Gastrocnemius medialis (tissue), 4 donors: ENCODE data around the gene RIMS4. TPM values are rescaled to one million over a fixed set of nuclear protein-coding genes. Genes with fewer than 3 reads are reported as not detected.
A peak's percentile ranks its signal among the peaks of the same experiment; 100 is the strongest.

ENCODE experiments used
- ATAC-seq, 2 donors: fragments of 150-250 bp; one replicate each; pipeline ENCODE4 v1.9.1; 2016
- DNase-seq, 2 donors: peaks; one replicate each; pipeline ENCODE4 v3.0.0-alpha.2; 2019
- H3K27ac ChIP-seq, 4 donors: fragments of 200-600 bp; sonication (generic); 1 replicate in 1 of 4; 2 replicates in 3 of 4; pipeline ENCODE4 v1.5.1; 2016 to 2018; ENCODE audit warnings: mild to moderate bottlenecking in 2 of 4, moderate library complexity in 1 of 4
- H3K27me3 ChIP-seq, 3 donors: fragments of 200-600 bp; sonication (generic) in 2 of 3; 1 replicate in 1 of 3; 2 replicates in 2 of 3; pipeline versions ENCODE4 v1.5.1 to v1.6.0; 2016 to 2019; ENCODE audit warnings: mild to moderate bottlenecking in 1 of 3, moderate library complexity in 1 of 3
- H3K36me3 ChIP-seq, 2 donors: fragments of 200-600 bp; sonication (generic) in 1 of 2; one replicate each; pipeline ENCODE4 v1.5.1; 2017 to 2018
- H3K4me1 ChIP-seq, 2 donors: fragments of 200-600 bp; sonication (generic) in 1 of 2; one replicate each; pipeline ENCODE4 v1.5.1; 2016 to 2017; ENCODE audit warnings: mild to moderate bottlenecking in 2 of 2
- H3K4me3 ChIP-seq, 4 donors: fragments of 200-600 bp; sonication (generic) in 3 of 4; 1 replicate in 1 of 4; 2 replicates in 3 of 4; pipeline ENCODE4 v1.5.1; 2016 to 2019; ENCODE audit warnings: mild to moderate bottlenecking in 2 of 4
- H3K9me3 ChIP-seq, 3 donors: fragments of 200-600 bp; sonication (generic) in 2 of 3; 1 replicate in 1 of 3; 2 replicates in 2 of 3; pipeline ENCODE4 v1.5.1; 2016 to 2019
- POLR2A ChIP-seq, 2 donors: fragments of 450-650 bp; IDR thresholded peaks; one replicate each; pipeline ENCODE4 v1.6.1; 2017; ENCODE audit warnings: antibody characterized with exemption in 2 of 2, mild to moderate bottlenecking in 2 of 2, moderate library complexity in 2 of 2
- in situ Hi-C, 4 donors: fragments of 200-750 bp; cut with MboI; loops; one replicate each; pipeline versions ENCODE4 v1.15.0 to v1.8.0; 2017; ENCODE audit warnings: low sequenced_read_pairs in 4 of 4
- intact Hi-C: fragments of 100-400 bp; cut with DNase I; formaldehyde crosslinking; loops from one replicate; pipeline ENCODE4 v1.15.1; 2023; ENCODE audit warnings: low total_unique reads
- total RNA-seq, 4 donors: library from RNA; depleted of rRNA; stranded (reverse); fragments of >200 nt; gene quantifications; one replicate each; pipeline versions ENCODE4 v1.1.0 to v1.2.3, GENCODE V29; 2016
- TF ChIP-seq, protein P1 (sequence below), 5 experiments: fragments of 450-650 bp in 3 of 5; fragments of 200-600 bp in 2 of 5; sonication (generic) in 2 of 5; IDR thresholded peaks in 4 of 5; conservative IDR thresholded peaks in 1 of 5; 1 replicate in 4 of 5; 2 replicates in 1 of 5; pipeline ENCODE4 v1.5.1; 2016 to 2019; ENCODE audit warnings: antibody characterized with exemption in 5 of 5, mild to moderate bottlenecking in 3 of 5, moderate library complexity in 3 of 5

Gene RIMS4
- total RNA-seq, 4 donors from 2014 or later: 0.13 to 0.41 TPM; not detected in 2

DNA sequence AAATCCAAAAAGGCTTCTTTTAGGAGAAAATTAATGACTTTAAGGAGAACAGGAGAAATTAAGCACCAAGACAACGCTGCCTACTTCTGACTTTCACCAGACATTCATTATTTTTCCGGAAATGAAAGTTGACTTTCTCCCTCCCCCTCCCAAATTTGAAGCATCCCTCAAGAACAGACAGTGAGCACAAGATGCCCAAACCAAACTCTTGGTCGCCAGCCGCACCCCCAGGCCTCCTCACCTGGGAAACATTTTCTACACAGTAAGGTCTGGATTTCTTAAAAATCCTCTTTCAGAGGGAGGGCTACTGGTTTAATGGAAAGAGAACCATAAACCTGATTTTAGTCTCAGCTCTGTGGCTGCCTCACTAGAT, 2.7 kb downstream of the RIMS4 start:
- H3K27me3 ChIP-seq: peaks cover 11 to 28% (median 15%) of the 10 kb centered on the region in 3 donors
- in situ Hi-C loops (no loop called here), intact Hi-C loops (no loop called here)
- DNase-seq: no peak
- ATAC-seq: no peak
- no peak for TF ChIP-seq POLR2A (IDR thresholded peaks at IDR 0.05)
- TF ChIP-seq, protein P1, sequence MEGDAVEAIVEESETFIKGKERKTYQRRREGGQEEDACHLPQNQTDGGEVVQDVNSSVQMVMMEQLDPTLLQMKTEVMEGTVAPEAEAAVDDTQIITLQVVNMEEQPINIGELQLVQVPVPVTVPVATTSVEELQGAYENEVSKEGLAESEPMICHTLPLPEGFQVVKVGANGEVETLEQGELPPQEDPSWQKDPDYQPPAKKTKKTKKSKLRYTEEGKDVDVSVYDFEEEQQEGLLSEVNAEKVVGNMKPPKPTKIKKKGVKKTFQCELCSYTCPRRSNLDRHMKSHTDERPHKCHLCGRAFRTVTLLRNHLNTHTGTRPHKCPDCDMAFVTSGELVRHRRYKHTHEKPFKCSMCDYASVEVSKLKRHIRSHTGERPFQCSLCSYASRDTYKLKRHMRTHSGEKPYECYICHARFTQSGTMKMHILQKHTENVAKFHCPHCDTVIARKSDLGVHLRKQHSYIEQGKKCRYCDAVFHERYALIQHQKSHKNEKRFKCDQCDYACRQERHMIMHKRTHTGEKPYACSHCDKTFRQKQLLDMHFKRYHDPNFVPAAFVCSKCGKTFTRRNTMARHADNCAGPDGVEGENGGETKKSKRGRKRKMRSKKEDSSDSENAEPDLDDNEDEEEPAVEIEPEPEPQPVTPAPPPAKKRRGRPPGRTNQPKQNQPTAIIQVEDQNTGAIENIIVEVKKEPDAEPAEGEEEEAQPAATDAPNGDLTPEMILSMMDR (IDR thresholded peaks at IDR 0.05 in 4 of 5, conservative IDR thresholded peaks at IDR 0.05 in 1 of 5): no peak
- no peak overlapping the region for H3K4me3 ChIP-seq
- H3K9me3 ChIP-seq: peaks cover 0 to 15% (median 8%) of the 10 kb centered on the region in 3 donors
- peaks cover 4 to 36% of the 10 kb centered on the region in 2 donors for H3K4me1 ChIP-seq
- H3K27ac ChIP-seq: no peak overlapping the region
- no peaks in the 10 kb centered on the region for H3K36me3 ChIP-seq

DNA sequence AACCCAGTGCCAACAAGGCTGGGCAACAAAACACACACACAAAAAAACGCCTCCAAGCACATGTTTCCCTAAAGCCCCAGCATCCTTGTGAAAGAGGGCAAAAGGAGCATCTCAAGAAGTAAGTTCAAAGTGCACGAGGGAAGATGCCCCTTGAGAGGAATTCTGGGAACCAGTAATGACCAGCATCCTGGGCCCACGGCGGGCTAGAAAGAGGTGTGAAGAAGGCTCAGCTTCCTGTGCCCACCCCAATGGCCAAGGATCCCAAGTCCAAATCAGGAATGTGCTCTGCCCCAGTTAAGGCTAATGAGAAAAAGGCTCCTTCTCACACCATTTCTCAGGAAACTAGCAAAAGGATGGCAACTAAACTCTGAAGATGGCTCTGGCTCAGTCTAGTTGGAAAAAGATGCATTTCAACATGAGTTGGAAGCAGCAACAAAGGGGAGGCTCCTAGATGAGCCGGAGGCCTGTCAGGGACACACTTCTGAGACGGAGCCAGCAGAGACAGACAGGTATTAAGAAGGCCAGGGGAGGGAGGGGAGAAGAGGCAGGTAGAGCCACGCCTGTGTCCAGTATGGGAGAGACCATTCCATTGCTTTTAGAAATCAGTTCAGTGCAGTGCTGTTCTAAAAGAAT, 3.2 kb downstream of the RIMS4 start:
- intact Hi-C loops (no loop called here), in situ Hi-C loops (no loop called here)
- ATAC-seq (no peak), DNase-seq (no peak)
- Histone ChIP-seq H3K9me3 (peaks cover 0 to 10% (median 7%) of the 10 kb centered on the region in 3 donors), H3K27ac (peak overlapping the region in 1 of 4 donors; percentile 52), H3K27me3 (peaks cover 11 to 28% (median 15%) of the 10 kb centered on the region in 3 donors), H3K4me3 (no peak overlapping the region), H3K4me1 (peaks cover 4 to 36% of the 10 kb centered on the region in 2 donors), H3K36me3 (no peaks in the 10 kb centered on the region)
- TF ChIP-seq, protein P1 (IDR thresholded peaks at IDR 0.05 in 4 of 5, conservative IDR thresholded peaks at IDR 0.05 in 1 of 5): no peak
- no peak for TF ChIP-seq POLR2A (IDR thresholded peaks at IDR 0.05)

DNA sequence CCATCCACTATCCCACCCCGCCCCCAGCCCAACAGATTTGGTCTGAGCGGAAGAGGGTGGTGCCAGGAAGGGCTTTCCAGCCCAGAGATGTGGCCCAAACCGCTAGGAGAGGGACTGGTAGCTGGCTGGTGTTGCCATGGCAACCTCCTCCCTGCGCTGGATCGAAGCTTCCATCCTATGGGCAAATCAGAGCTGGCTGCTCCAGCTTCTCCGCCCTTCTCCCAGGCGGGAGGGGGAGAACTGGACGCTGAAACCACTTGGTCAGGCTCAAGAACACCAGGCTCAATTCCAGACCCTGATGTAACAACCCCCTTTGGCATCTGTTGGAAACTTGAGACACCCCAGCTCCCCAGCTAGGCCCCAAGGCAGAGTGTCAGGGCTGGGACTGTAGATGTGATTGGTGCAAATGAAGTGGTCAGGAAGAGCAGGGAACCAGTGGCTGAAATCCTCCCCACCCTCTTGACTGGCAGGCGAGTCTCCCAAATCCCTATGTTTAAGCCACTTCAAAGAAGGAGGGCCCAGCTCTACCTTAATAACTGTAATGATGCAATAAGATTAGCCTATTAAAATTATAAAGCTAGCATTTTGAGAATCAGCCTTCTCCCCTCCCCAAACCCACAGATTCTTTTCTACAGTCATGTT, 4.2 kb downstream of the RIMS4 start:
- H3K9me3 ChIP-seq: no peaks in the 10 kb centered on the region
- TF ChIP-seq POLR2A (IDR thresholded peaks at IDR 0.05): no peak
- TF ChIP-seq, protein P1 (IDR thresholded peaks at IDR 0.05 in 4 of 5, conservative IDR thresholded peaks at IDR 0.05 in 1 of 5): no peak
- DNase-seq (peak; percentile 33 to 71), ATAC-seq (peak; percentile 84 to 90)
- peaks cover 4 to 18% (median 14%) of the 10 kb centered on the region in 3 donors for H3K27me3 ChIP-seq
- intact Hi-C loops (no loop called here), in situ Hi-C loops (no loop called here)
- H3K4me3 ChIP-seq: no peak overlapping the region
- H3K27ac ChIP-seq: peak overlapping the region in 2 of 4 donors; percentile 26 to 52
- H3K4me1 ChIP-seq: peaks cover 4 to 36% of the 10 kb centered on the region in 2 donors
- H3K36me3 ChIP-seq: no peaks in the 10 kb centered on the region

DNA sequence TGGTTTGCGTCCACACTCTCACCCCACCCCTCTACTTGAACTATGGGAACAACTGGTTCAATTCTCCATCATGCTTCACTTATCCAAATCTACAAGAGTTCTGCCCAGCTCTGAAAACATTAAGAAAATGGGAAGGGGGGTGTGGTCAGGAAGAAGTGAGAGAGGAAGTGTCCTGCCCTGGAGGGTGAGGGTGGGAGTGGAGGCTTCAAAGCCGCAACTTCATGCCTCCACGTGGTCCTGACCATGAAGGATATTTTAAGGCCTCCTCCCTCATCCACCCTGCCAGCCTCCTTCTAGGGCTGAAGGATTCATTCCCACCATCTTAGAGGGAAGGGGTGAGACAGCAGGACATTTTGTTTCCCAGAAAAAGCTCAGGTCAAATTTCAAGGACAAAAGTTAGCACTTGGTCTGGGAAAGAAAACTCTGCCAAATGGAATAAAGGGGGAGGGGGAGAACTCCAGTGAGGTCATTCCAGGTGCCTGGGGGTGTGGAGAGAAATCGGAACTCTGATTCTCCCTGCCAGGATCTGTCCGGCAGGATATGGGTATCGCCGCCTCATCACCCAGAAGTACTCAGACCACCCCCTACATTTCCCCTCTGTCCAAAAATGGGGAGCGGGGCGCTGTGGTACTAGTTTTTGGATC, 4.9 kb downstream of the RIMS4 start:
- intact Hi-C loops: no loop called here
- no peak overlapping the region for H3K4me3 ChIP-seq
- peaks cover 0 to 13% (median 8%) of the 10 kb centered on the region in 3 donors for H3K27me3 ChIP-seq
- peak overlapping the region in 1 of 4 donors; percentile 22 for H3K27ac ChIP-seq
- TF ChIP-seq, protein P1 (IDR thresholded peaks at IDR 0.05 in 4 of 5, conservative IDR thresholded peaks at IDR 0.05 in 1 of 5): no peak
- no peak for TF ChIP-seq POLR2A (IDR thresholded peaks at IDR 0.05)
- in situ Hi-C loops: no loop called here
- peaks cover 4 to 36% of the 10 kb centered on the region in 2 donors for H3K4me1 ChIP-seq
- ATAC-seq (no peak), DNase-seq (no peak)
- no peaks in the 10 kb centered on the region for H3K9me3 ChIP-seq
- H3K36me3 ChIP-seq: no peaks in the 10 kb centered on the region
